OCI-LY1 (cell line): Measurements from ENCODE around the gene IRF2BP1.
A peak's percentile ranks its signal among the peaks of the same experiment; 100 is the strongest.

Source experiments
- H2AFZ ChIP-seq: fragments of 200-600 bp; sonication (generic), shearing (Covaris generic); 2 replicates; pipeline ENCODE4 v1.6.0; 2014; ENCODE audit warnings: antibody characterized with exemption, mild to moderate bottlenecking, low read length
- H3F3A ChIP-seq: fragments of 200-600 bp; sonication (generic), shearing (Covaris generic); 2 replicates; pipeline ENCODE4 v1.6.0; 2014; ENCODE audit warnings: mild to moderate bottlenecking, antibody characterized with exemption, low read length, moderate library complexity; ENCODE audit not compliant: insufficient read depth
- H3K27ac ChIP-seq: fragments of 200-600 bp; sonication (generic); 2 replicates; pipeline ENCODE4 v1.5.1; 2014; ENCODE audit warnings: low read length, mixed run types, mild to moderate bottlenecking, low read depth; ENCODE audit not compliant: poor library complexity, severe bottlenecking
- H3K27me3 ChIP-seq: fragments of 200-600 bp; sonication (generic); 2 replicates; pipeline ENCODE4 v1.6.0; 2014; ENCODE audit warnings: antibody characterized with exemption, mild to moderate bottlenecking, low read length, moderate library complexity; ENCODE audit not compliant: insufficient read depth
- H3K36me3 ChIP-seq: fragments of 200-600 bp; sonication (generic); 2 replicates; pipeline ENCODE4 v1.6.1; 2014; ENCODE audit warnings: mild to moderate bottlenecking, antibody characterized with exemption, low read length, moderate library complexity, mixed read lengths; ENCODE audit not compliant: insufficient read depth
- H3K4me1 ChIP-seq: fragments of 200-600 bp; sonication (generic); 2 replicates; pipeline ENCODE4 v1.5.1; 2014; ENCODE audit warnings: mild to moderate bottlenecking, low read length, moderate library complexity; ENCODE audit not compliant: insufficient read depth, severe bottlenecking
- H3K4me2 ChIP-seq: fragments of 200-600 bp; sonication (generic), shearing (Covaris generic); 2 replicates; pipeline ENCODE4 v1.6.1; 2014; ENCODE audit warnings: low read length
- H3K4me3 ChIP-seq: fragments of 200-600 bp; sonication (generic); 2 replicates; pipeline ENCODE4 v1.5.1; 2014; ENCODE audit warnings: low read length, low read depth, mild to moderate bottlenecking, mixed read lengths; ENCODE audit not compliant: poor library complexity, severe bottlenecking
- H3K79me2 ChIP-seq: fragments of 200-600 bp; shearing (Covaris generic); 2 replicates; pipeline ENCODE4 v1.6.1; 2016; ENCODE audit warnings: mixed run types, low read length, mixed read lengths; ENCODE audit not compliant: insufficient read depth
- H3K9ac ChIP-seq: fragments of 200-600 bp; sonication (generic), shearing (Covaris generic); 2 replicates; pipeline ENCODE4 v1.6.1; 2014; ENCODE audit warnings: mild to moderate bottlenecking, low read length, mixed read lengths
- H3K9me2 ChIP-seq: fragments of 200-600 bp; sonication (generic), shearing (Covaris generic); 2 replicates; pipeline ENCODE4 v1.6.1; 2014; ENCODE audit warnings: low read depth, mild to moderate bottlenecking, low read length, mixed read lengths
- H3K9me3 ChIP-seq: fragments of 200-600 bp; shearing (Covaris generic); 2 replicates; pipeline ENCODE4 v1.6.1; 2014; ENCODE audit warnings: low read length, mixed read lengths
- H4K20me1 ChIP-seq: fragments of 200-600 bp; sonication (generic), shearing (Covaris generic); 2 replicates; pipeline ENCODE4 v1.6.0; 2016; ENCODE audit warnings: mild to moderate bottlenecking, low read length; ENCODE audit not compliant: insufficient read depth
- CTCF ChIP-seq: fragments of 200-600 bp; sonication (generic), shearing (Covaris generic); IDR thresholded peaks from 2 replicates; pipeline ENCODE4 v1.5.1; 2017; ENCODE audit warnings: mild to moderate bottlenecking, antibody characterized with exemption, low read length, moderate library complexity, mixed read lengths
- EZH2 ChIP-seq: fragments of 200-600 bp; sonication (generic), shearing (Covaris generic); IDR thresholded peaks from 2 replicates; pipeline ENCODE4 v1.8.0; 2017; ENCODE audit warnings: borderline replicate concordance, mixed run types, mild to moderate bottlenecking, antibody characterized with exemption, low read length, moderate library complexity, mixed read lengths

Gene IRF2BP1

GRCh38 chr19:45902651-45903625, 17.0 kb upstream of the IRF2BP1 start:
- H4K20me1 ChIP-seq, result no peaks in the 10 kb centered on the region
- H3K9ac ChIP-seq, result peak overlapping the region; percentile 91
- peak overlapping the region; percentile 85 for H3K4me2 ChIP-seq
- no peaks in the 10 kb centered on the region for H3K79me2 ChIP-seq
- H3K9me2 ChIP-seq, result no peaks in the 10 kb centered on the region
- peak overlapping the region; percentile 31 for H3K27ac ChIP-seq
- no peaks in the 10 kb centered on the region for H3F3A ChIP-seq
- no peaks in the 10 kb centered on the region for H3K27me3 ChIP-seq
- H3K36me3 ChIP-seq, result peaks cover 23% of the 10 kb centered on the region; the same call in 1 of the 2 replicates
- H3K9me3 ChIP-seq, result no peaks in the 10 kb centered on the region
- TF ChIP-seq EZH2 (no peak), CTCF (no peak)
- H3K4me3 ChIP-seq, result peak overlapping the region; percentile 96
- peaks cover 17% of the 10 kb centered on the region for H3K4me1 ChIP-seq
- H2AFZ ChIP-seq, result no peak overlapping the region

- no peaks in the 10 kb centered on the region for H3F3A ChIP-seq
- peaks cover 17% of the 10 kb centered on the region for H3K4me1 ChIP-seq
- H3K79me2 ChIP-seq, result no peaks in the 10 kb centered on the region
- no peaks in the 10 kb centered on the region for H3K27me3 ChIP-seq
- H3K9me2 ChIP-seq, result no peaks in the 10 kb centered on the region
- no peaks in the 10 kb centered on the region for H3K9me3 ChIP-seq
- no peaks in the 10 kb centered on the region for H4K20me1 ChIP-seq
- H3K36me3 ChIP-seq, result peaks cover 30% of the 10 kb centered on the region
- no peak within 1 kb of the TSS for H2AFZ ChIP-seq
- H3K4me2 ChIP-seq, result peak within 1 kb of the TSS; percentile 85
- TF ChIP-seq CTCF (no peak), EZH2 (no peak)
- H3K4me3 ChIP-seq, result peak within 1 kb of the TSS; percentile 96
- H3K27ac ChIP-seq, result peak within 1 kb of the TSS; percentile 31
- H3K9ac ChIP-seq, result peak within 1 kb of the TSS; percentile 91
These were observed 16.1 kb upstream of the IRF2BP1 start, which contains the start of gene MYPOP for GRCh38 chr19:45901912-45902650. MYPOP (minus strand) TSS chr19:45902613; CDS start chr19:45901773, 840 bp downstream.

GRCh38 chr19:45901432-45901911, 15.5 kb upstream of the IRF2BP1 start:
- no peaks in the 10 kb centered on the region for H3K79me2 ChIP-seq
- TF ChIP-seq EZH2, result no peak
- no peak for TF ChIP-seq CTCF
- H3K9me3 ChIP-seq, result no peaks in the 10 kb centered on the region
- H3K9ac ChIP-seq, result peak overlapping the region; percentile 91
- no peaks in the 10 kb centered on the region for H3K9me2 ChIP-seq
- peak overlapping the region; percentile 84 for H3K4me2 ChIP-seq
- no peaks in the 10 kb centered on the region for H3K27me3 ChIP-seq
- H3K4me1 ChIP-seq, result peaks cover 17% of the 10 kb centered on the region
- H3K27ac ChIP-seq, result no peak overlapping the region
- H3K4me3 ChIP-seq, result peak overlapping the region; percentile 96
- no peak overlapping the region for H2AFZ ChIP-seq
- H3F3A ChIP-seq, result no peaks in the 10 kb centered on the region
- no peaks in the 10 kb centered on the region for H4K20me1 ChIP-seq
- peaks cover 31% of the 10 kb centered on the region for H3K36me3 ChIP-seq
